Heart left ventricle (tissue), 13 donors: ENCODE measurements around the gene ZG16B.

Experiments used
- CTCF ChIP-seq, 12 donors: fragments of 200-600 bp; sonication (generic) in 4 of 12; IDR thresholded peaks; one replicate each; pipeline versions ENCODE4 v1.5.0 to v1.8.0; 2018 to 2022; ENCODE audit warnings: antibody characterized with exemption in 12 of 12, mild to moderate bottlenecking in 5 of 12
- POLR2A ChIP-seq, 2 donors: fragments of 450-650 bp; IDR thresholded peaks; one replicate each; pipeline ENCODE4 v1.6.1; 2017; ENCODE audit warnings: antibody characterized with exemption in 2 of 2, mild to moderate bottlenecking in 2 of 2, moderate library complexity in 2 of 2
- donor health status: ischemic (EF 13 %, LVEDD 7.1; RV severe dilation, severe dysfunction).
- donor health status: DM: no; HTN: yes; CAD: no.
- donor health status: DM: no; HTN: no; CAD: no.
- donor health status: ischemic (EF 25% LVEDD 6.9; RV normal size, moderate dysfunction).
- donor health status: ischemic (EF 25% LVEDD 5.7; RV mildly dilated, moderate dysfunction).
- donor health status: ischemic (EF 35%, LVEDD 5.7; RV mildly dilated, moderate dysfunction).
- donor health status: nonischemic (EF 11% LVEDD 7.7; RV severe dilation, severe dysfunction).
- donor health status: DM: yes; HTN: yes; CAD: no.
- donor health status: PGD.
- donor health status: ischemic (EF 29% LVEDD 5.4; RV normal size, mild dysfunction).
- donor health status: nonischemic (EF 23%, LVEDD 6.1; RV moderate dilation, normal function).

GRCh38 chr16:2829501-2830354, at the start of gene ZG16B:
- TF ChIP-seq CTCF (IDR thresholded peaks at IDR 0.05) (no peak), POLR2A (IDR thresholded peaks at IDR 0.05) (no peak)
